ENCODE results near the gene BICC1.

The BICC1 gene

DNA sequence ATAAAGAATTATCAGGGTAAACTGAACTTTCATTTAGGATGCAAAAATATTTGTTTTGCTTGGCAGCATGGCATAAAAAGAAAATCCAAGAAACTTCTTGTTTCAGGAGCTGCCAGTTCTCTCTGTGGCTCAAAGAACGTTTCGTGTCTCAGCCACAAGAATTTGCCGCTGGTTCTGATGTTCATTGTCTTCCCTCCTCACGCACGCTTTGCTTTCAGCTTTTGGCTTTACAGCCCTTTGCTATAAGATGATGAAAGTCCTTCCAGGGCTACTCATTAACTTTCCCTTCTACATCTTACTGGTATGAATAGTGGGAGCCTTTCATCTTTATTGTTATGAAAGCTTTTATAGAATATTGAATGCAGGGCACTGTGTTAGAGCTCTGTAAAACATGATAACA lies 124.7 kb downstream of the BICC1 start:
- TF ChIP-seq GABPA (IDR thresholded peaks at IDR 0.05; ENCODE audit: low read depth) (no peak), SPI1 (IDR thresholded peaks at IDR 0.05; ENCODE audit: borderline replicate concordance, low read depth) (no peak), CTCF (IDR thresholded peaks at IDR 0.05; ENCODE audit: insufficient read depth, low read length) (no peak), POLR2AphosphoS5 (IDR thresholded peaks at IDR 0.05; ENCODE audit: low read depth) (no peak)
- TF ChIP-seq, protein P1, sequence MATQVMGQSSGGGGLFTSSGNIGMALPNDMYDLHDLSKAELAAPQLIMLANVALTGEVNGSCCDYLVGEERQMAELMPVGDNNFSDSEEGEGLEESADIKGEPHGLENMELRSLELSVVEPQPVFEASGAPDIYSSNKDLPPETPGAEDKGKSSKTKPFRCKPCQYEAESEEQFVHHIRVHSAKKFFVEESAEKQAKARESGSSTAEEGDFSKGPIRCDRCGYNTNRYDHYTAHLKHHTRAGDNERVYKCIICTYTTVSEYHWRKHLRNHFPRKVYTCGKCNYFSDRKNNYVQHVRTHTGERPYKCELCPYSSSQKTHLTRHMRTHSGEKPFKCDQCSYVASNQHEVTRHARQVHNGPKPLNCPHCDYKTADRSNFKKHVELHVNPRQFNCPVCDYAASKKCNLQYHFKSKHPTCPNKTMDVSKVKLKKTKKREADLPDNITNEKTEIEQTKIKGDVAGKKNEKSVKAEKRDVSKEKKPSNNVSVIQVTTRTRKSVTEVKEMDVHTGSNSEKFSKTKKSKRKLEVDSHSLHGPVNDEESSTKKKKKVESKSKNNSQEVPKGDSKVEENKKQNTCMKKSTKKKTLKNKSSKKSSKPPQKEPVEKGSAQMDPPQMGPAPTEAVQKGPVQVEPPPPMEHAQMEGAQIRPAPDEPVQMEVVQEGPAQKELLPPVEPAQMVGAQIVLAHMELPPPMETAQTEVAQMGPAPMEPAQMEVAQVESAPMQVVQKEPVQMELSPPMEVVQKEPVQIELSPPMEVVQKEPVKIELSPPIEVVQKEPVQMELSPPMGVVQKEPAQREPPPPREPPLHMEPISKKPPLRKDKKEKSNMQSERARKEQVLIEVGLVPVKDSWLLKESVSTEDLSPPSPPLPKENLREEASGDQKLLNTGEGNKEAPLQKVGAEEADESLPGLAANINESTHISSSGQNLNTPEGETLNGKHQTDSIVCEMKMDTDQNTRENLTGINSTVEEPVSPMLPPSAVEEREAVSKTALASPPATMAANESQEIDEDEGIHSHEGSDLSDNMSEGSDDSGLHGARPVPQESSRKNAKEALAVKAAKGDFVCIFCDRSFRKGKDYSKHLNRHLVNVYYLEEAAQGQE (IDR thresholded peaks at IDR 0.05; ENCODE audit: insufficient replicate concordance, low read depth) = no peak
- H3K27ac ChIP-seq (replicated peaks) = no peak overlapping the region
- no peak for DNase-seq (ENCODE audit: low read depth in 1 of 2, low spot score in 1 of 2)
- no peaks in the 10 kb centered on the region for H3K27me3 ChIP-seq (ENCODE audit: insufficient read depth, poor library complexity, severe bottlenecking)
- H3K4me3 ChIP-seq (replicated peaks; ENCODE audit: insufficient read depth, low read length) = no peak overlapping the region

DNA sequence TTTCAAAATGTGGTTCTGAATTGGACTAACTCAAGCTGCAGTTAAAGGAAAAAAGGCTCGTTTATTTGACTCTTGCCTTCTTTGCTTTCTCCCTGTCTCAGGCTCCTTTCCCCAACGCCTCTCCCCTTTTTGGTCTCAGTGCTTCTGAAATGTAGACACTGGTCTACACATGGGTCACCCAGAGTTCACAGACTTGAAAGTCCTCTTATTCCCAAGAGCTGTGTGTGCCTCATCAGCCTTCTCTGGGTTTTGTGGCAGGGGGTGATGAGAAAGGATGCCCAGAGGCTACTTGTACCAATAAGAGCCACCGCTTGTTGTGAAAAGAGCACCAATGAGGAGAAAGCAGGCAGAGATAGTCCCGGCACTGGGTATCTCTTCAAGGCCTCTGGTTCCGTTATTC lies 125.7 kb downstream of the BICC1 start:
- Histone ChIP-seq H3K27ac (replicated peaks) (no peak overlapping the region), H3K27me3 (ENCODE audit: insufficient read depth, poor library complexity, severe bottlenecking) (no peaks in the 10 kb centered on the region), H3K4me3 (replicated peaks; ENCODE audit: insufficient read depth, low read length) (no peak overlapping the region)
- no peak for TF ChIP-seq POLR2AphosphoS5 (IDR thresholded peaks at IDR 0.05; ENCODE audit: low read depth)
- TF ChIP-seq GABPA (IDR thresholded peaks at IDR 0.05; ENCODE audit: low read depth) = no peak
- TF ChIP-seq, protein P1 (IDR thresholded peaks at IDR 0.05; ENCODE audit: insufficient replicate concordance, low read depth) = no peak
- TF ChIP-seq SPI1 (IDR thresholded peaks at IDR 0.05; ENCODE audit: borderline replicate concordance, low read depth) = no peak
- no peak for TF ChIP-seq CTCF (IDR thresholded peaks at IDR 0.05; ENCODE audit: insufficient read depth, low read length)
- no peak for DNase-seq (ENCODE audit: low read depth in 1 of 2, low spot score in 1 of 2)

GRCh38 chr10:58641095-58641531 lies 128.4 kb downstream of the BICC1 start:
- H3K4me3 ChIP-seq (replicated peaks; ENCODE audit: insufficient read depth, low read length) = no peak overlapping the region
- TF ChIP-seq, protein P1 (IDR thresholded peaks at IDR 0.05; ENCODE audit: insufficient replicate concordance, low read depth) = no peak
- TF ChIP-seq SPI1 (IDR thresholded peaks at IDR 0.05; ENCODE audit: borderline replicate concordance, low read depth) (no peak), POLR2AphosphoS5 (IDR thresholded peaks at IDR 0.05; ENCODE audit: low read depth) (no peak), GABPA (IDR thresholded peaks at IDR 0.05; ENCODE audit: low read depth) (no peak), CTCF (IDR thresholded peaks at IDR 0.05; ENCODE audit: insufficient read depth, low read length) (no peak)
- no peak for DNase-seq (ENCODE audit: low read depth in 1 of 2, low spot score in 1 of 2)
- H3K27me3 ChIP-seq (ENCODE audit: insufficient read depth, poor library complexity, severe bottlenecking) = no peaks in the 10 kb centered on the region
- H3K27ac ChIP-seq (replicated peaks) = no peak overlapping the region

All from HL-60 (cell line).